BLaER1 treated with 17β-estradiol and CSF1 and Interleukin-3, amounts not matched to agents 10 nM and 100 nM (cell line): Measurements from ENCODE around the gene MORN4.

Experiments
- H3K27ac ChIP-seq, 11 experiments: shearing (Covaris generic); formaldehyde crosslinking; 2 replicates each; pipeline ENCODE4 v1.8.1; 2022
- H3K27me3 ChIP-seq, 11 experiments: shearing (Covaris generic); formaldehyde crosslinking; 2 replicates each; pipeline ENCODE4 v1.8.1; 2022
- H3K36me3 ChIP-seq, 11 experiments: shearing (Covaris generic); formaldehyde crosslinking; 2 replicates each; pipeline ENCODE4 v1.8.1; 2022
- H3K4me1 ChIP-seq, 10 experiments: shearing (Covaris generic); formaldehyde crosslinking; 2 replicates each; pipeline ENCODE4 v1.8.1; 2022
- H3K4me2 ChIP-seq, 11 experiments: shearing (Covaris generic); formaldehyde crosslinking; 2 replicates each; pipeline ENCODE4 v1.8.1; 2022
- H3K4me3 ChIP-seq, 10 experiments: shearing (Covaris generic); formaldehyde crosslinking; 2 replicates each; pipeline ENCODE4 v1.8.1; 2022
- H3K9ac ChIP-seq, 11 experiments: shearing (Covaris generic); formaldehyde crosslinking; 2 replicates each; pipeline ENCODE4 v1.8.1; 2022
- H3K9me3 ChIP-seq, 11 experiments: shearing (Covaris generic); formaldehyde crosslinking; replicated peaks in 1 of 11; 2 replicates each; pipeline ENCODE4 v1.8.1; 2022
- H4K20me1 ChIP-seq, 11 experiments: shearing (Covaris generic); formaldehyde crosslinking; 2 replicates each; pipeline ENCODE4 v1.8.1; 2022
- Cebpa-rat ChIP-seq, 11 experiments: shearing (Covaris generic); IDR thresholded peaks; 2 replicates each; pipeline ENCODE4 v1.8.1; 2022

Gene MORN4

DNA sequence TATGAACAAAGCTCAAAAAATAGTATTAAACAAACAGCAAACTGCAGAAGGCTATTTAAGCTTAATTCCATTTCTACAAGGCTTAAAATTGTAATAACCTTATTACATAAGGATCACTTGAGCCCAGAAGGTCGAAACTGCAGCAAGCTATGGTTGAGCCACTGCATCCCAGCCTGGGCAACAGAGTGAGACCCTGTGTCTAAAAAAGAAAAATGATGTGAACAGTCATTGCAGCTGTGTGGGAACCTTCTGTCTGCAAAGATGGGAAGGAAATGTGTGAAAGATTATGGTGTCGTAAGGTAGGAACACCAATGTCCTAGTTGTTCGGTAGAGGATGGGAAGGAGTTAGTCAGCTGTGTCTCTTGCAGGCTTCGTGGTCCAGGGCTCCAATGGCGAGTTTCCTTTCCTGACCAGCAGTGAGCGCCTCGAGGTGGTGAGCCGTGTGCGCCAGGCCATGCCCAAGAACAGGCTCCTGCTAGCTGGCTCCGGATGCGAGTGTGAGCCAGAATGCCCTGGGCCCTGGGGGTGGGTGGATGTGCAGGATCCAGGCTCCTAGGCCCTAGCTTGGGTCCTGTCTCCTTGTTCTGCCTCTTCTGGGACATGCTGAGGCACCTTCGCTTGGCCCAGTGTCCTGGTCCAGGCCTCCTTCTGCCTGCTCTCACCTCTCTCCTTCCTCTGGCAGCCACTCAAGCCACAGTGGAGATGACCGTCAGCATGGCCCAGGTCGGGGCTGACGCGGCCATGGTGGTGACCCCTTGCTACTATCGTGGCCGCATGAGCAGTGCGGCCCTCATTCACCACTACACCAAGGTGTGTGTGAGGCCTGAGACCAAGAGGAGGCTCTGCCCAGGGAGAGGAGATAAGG, 34.7 kb downstream of the MORN4 start:
- no peak overlapping the region for H3K4me3 ChIP-seq
- peak overlapping the region in 8 of 11 experiments; percentile 8 to 53 (median 39); a peak in 12 of 22 replicates for H3K4me2 ChIP-seq
- H3K9ac ChIP-seq = no peak overlapping the region; a peak in 1 of 22 replicates
- H3K27me3 ChIP-seq = no peaks in the 10 kb centered on the region
- no peaks in the 10 kb centered on the region for H3K9me3 ChIP-seq
- H3K36me3 ChIP-seq = no peaks in the 10 kb centered on the region
- no peaks in the 10 kb centered on the region; a peak in 1 of 22 replicates for H4K20me1 ChIP-seq
- peaks cover 0 to 17% (median 11%) of the 10 kb centered on the region in 10 experiments; a peak in 15 of 20 replicates for H3K4me1 ChIP-seq
- TF ChIP-seq Cebpa-rat (IDR thresholded peaks at IDR 0.05) = peak in 2 of 11 experiments; percentile 15; a peak in 1 of 22 replicates
- peak overlapping the region in 5 of 11 experiments; percentile 8 to 56 (median 43); a peak in 4 of 22 replicates for H3K27ac ChIP-seq

DNA sequence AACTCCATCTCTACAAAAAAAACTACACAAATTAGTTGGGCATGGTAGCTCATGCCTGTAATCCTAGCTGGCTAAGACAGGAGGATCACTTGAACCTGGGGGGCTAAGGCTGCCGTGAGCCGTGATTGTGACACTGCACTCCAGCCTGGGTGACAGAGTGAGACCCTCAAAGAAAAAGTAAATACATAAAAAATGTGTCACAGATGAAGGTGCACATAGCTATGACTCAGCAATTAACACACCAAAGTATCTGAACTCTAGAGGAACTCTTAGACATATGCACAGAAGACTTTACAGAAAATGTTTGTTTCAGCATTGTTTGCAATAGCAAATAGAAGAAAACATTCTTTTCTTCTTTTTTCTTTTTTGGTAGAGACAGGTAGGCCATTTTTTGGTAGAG, 35.5 kb downstream of the MORN4 start:
- H3K9ac ChIP-seq = no peak overlapping the region
- no peak for TF ChIP-seq Cebpa-rat (IDR thresholded peaks at IDR 0.05)
- no peaks in the 10 kb centered on the region for H3K27me3 ChIP-seq
- peaks cover 0 to 17% (median 11%) of the 10 kb centered on the region in 10 experiments; a peak in 15 of 20 replicates for H3K4me1 ChIP-seq
- no peaks in the 10 kb centered on the region; a peak in 1 of 22 replicates for H4K20me1 ChIP-seq
- no peaks in the 10 kb centered on the region for H3K36me3 ChIP-seq
- peak overlapping the region in 1 of 11 experiments; percentile 37; a peak in 1 of 22 replicates for H3K4me2 ChIP-seq
- H3K4me3 ChIP-seq = no peak overlapping the region
- H3K9me3 ChIP-seq = no peaks in the 10 kb centered on the region
- peak overlapping the region in 4 of 11 experiments; percentile 15 to 56 (median 39); a peak in 5 of 22 replicates for H3K27ac ChIP-seq

DNA sequence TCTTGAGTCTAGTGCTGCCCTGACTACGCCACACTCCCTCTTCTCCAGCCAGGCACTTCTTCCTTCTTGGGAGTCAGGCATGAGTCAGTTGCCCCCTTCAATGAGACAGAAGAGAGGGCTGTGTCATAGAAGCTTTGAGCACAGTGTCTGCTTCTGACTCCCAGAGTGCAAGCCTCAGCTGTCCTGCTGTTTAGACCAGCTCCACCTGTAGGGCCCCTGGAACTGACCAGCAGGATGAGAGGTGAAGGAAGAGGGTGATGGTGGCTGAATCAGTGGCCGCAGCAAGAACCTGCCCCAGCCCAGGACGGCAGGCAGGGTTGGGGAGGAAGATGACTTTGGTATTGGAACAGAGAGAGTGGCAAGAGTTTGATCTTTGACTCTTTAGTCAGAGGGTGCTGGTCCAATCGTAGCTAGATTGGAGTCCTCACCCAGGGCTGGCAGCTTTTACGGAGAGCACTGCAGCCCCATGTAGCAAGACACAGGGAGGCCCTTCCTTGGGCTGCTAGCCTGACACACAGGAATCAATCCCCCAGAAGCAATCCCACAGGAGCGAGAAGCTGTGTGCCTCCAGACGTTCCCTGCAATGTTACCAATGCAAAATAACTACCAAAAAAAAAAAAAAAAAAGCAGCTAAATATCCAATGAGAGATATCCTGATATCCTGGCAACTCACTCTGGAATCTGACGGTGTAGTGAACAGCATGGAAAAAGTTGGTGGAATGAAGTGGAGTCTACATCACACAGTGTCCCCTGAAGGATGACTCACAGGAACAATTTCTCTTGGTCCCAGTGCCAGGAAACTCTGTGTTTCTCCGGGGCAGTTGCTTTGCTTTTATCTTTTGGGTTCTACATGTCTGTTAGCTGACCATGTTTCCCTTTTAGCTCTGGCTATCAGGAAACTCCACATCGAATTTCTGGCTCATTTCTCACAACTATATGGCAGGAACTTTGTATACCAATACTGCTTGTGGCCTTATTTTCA, 36.9 kb downstream of the MORN4 start:
- Histone ChIP-seq H3K4me2 (peak overlapping the region in 1 of 11 experiments; percentile 35; a peak in 1 of 22 replicates), H3K27me3 (no peaks in the 10 kb centered on the region), H4K20me1 (no peaks in the 10 kb centered on the region; a peak in 1 of 22 replicates), H3K4me3 (no peak overlapping the region), H3K9ac (no peak overlapping the region), H3K27ac (no peak overlapping the region), H3K4me1 (peaks cover 0 to 17% (median 12%) of the 10 kb centered on the region in 10 experiments; a peak in 15 of 20 replicates), H3K9me3 (no peaks in the 10 kb centered on the region), H3K36me3 (no peaks in the 10 kb centered on the region)
- no peak for TF ChIP-seq Cebpa-rat (IDR thresholded peaks at IDR 0.05)

DNA sequence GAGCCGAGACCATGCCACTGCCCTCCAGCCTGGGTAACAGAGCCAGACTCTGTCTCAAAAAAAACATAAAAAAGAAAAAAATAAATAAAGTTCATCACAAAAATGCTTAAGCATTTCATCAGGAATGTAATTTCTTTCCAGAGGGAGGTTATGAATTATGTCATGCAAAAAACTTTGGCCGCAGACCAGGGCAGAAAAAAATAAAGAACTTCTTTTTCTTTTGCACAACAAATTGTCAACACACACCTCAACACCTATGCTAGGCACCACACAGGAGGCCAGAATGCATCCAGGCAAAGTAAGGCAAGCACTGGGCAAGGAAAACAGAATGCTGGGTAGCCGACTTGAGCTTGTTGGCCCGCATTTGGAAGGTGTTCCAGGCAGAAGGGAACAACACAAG, 39.9 kb downstream of the MORN4 start:
- Histone ChIP-seq H3K36me3 (no peaks in the 10 kb centered on the region), H3K27me3 (no peaks in the 10 kb centered on the region), H4K20me1 (no peaks in the 10 kb centered on the region; a peak in 1 of 22 replicates), H3K9me3 (no peaks in the 10 kb centered on the region), H3K9ac (no peak overlapping the region), H3K4me1 (peaks cover under 1 to 17% (median 6%) of the 10 kb centered on the region in 10 experiments; a peak in 14 of 20 replicates), H3K27ac (no peak overlapping the region), H3K4me3 (no peak overlapping the region), H3K4me2 (no peak overlapping the region)
- TF ChIP-seq Cebpa-rat (IDR thresholded peaks at IDR 0.05) = no peak

DNA sequence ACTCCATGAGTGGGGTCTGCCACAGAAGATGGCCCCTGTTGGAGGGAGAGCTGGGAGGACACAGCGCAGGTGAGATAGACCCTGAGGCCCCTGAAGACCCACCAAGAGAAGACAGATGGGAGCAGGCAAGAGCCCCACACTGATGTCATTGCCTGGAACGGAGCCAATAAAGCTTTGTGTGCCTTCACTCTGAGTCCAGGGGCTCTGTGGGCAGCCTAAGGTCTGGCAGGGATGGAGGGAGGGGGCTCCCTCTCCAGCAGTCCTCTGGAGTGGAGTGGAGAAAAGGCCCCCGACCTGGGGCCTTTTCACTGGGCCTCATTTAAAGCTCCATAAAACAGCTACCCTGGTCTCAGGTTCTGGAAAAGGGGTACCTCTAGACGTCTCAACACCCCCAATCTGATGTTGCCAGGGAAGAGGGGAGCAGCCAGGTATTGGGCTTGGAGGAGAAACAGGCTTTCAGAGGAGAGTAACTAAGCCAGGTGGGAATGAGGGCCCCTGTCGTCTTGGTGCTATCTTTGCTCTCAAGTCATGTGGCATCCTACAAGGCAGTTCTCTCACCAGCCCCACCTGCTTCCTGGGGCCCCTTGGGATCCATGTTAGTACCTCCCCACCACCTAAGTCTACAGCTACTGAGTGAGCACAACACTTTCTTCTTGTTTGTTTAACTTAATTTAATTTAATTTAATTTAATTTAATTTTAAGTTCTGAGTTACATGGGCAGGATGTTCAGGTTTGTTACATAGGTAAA, 42.4 kb downstream of the MORN4 start:
- no peak overlapping the region for H3K27ac ChIP-seq
- H3K36me3 ChIP-seq = no peaks in the 10 kb centered on the region
- H3K9ac ChIP-seq = no peak overlapping the region
- H4K20me1 ChIP-seq = no peaks in the 10 kb centered on the region
- no peaks in the 10 kb centered on the region for H3K27me3 ChIP-seq
- 0 out of 22 replicates have a peak overlapping the region, but pooled peaks of 1 of the 11 experiments have one; percentile 1 for H3K4me2 ChIP-seq
- H3K4me1 ChIP-seq = peaks cover 0 to 12% (median 0%) of the 10 kb centered on the region in 10 experiments; a peak in 3 of 20 replicates
- TF ChIP-seq Cebpa-rat (IDR thresholded peaks at IDR 0.05) = no peak
- no peak overlapping the region for H3K4me3 ChIP-seq
- no peaks in the 10 kb centered on the region for H3K9me3 ChIP-seq

DNA sequence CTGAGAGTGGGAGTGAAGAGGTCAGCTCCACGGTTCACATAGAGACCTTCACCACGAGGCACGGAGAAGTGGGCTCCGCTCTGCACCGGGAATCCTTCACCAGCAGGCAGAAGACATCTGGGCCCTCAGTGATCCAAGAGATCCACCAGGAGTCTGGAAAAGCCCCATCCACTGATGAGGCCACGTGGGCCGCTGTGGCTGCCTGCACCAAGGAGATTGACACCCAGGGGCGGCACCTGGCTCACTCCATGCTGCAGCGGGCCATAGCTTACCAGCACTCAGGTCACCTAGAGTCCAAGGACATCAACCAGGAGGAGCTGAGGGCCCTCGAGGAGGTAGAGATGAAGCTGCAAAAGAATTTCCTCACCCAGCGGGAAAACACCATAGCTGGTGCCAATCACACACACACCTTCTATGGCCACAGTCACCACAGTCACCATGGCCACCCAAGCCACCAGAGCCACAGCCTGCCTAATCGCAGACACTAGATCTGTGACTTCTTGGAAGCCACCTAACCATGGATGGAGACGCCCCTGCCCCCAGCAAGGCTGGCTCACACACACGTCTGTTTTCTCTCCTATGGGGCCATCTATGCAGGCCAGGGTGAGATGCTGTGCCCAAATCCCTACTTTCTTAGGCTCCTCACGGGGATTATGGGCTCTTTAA, 43.1 kb downstream of the MORN4 start:
- H3K4me1 ChIP-seq = peaks cover 0 to 12% (median 0%) of the 10 kb centered on the region in 10 experiments; a peak in 3 of 20 replicates
- TF ChIP-seq Cebpa-rat (IDR thresholded peaks at IDR 0.05) = no peak
- 0 out of 22 replicates have a peak overlapping the region, but pooled peaks of 1 of the 11 experiments have one; percentile 1 for H3K4me2 ChIP-seq
- H4K20me1 ChIP-seq = no peaks in the 10 kb centered on the region
- no peak overlapping the region for H3K27ac ChIP-seq
- no peaks in the 10 kb centered on the region for H3K36me3 ChIP-seq
- no peak overlapping the region for H3K9ac ChIP-seq
- no peaks in the 10 kb centered on the region for H3K9me3 ChIP-seq
- H3K4me3 ChIP-seq = no peak overlapping the region
- no peaks in the 10 kb centered on the region for H3K27me3 ChIP-seq

DNA sequence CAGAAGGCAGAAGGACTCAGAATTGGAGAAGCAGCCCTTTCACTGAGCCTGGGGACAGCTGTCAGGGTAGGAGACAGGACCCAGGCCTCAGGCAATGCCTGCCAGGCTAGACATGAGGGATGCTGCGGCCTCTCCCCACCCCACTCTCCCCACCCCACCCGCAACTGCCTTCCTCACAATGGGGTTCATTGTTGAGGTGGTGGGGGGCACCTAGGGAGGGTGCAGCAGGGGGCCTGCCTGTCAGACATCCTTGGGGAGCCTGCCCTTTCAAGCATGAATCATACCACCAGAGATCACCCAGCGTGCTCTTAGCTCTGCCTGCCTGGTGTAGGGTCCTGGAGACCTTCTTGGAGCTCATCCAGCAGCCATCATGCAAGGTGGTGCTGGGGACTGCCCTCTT, 43.8 kb downstream of the MORN4 start, which contains the start of gene C10orf62:
TSS of gene C10orf62 (plus strand) at position 243 of the 400 bp plus-strand sequence. CDS start 177 bp downstream, outside the sequence.
- H4K20me1 ChIP-seq = no peaks in the 10 kb centered on the region
- no peaks in the 10 kb centered on the region for H3K36me3 ChIP-seq
- no peak within 1 kb of the TSS for H3K9ac ChIP-seq
- no peak for TF ChIP-seq Cebpa-rat (IDR thresholded peaks at IDR 0.05)
- no peak within 1 kb of the TSS for H3K27ac ChIP-seq
- 0 out of 22 replicates have a peak within 1 kb of the TSS, but pooled peaks of 1 of the 11 experiments have one; percentile 1 for H3K4me2 ChIP-seq
- H3K4me3 ChIP-seq = no peak within 1 kb of the TSS
- H3K4me1 ChIP-seq = peaks cover 0 to 12% (median 0%) of the 10 kb centered on the region in 10 experiments; a peak in 3 of 20 replicates
- H3K27me3 ChIP-seq = no peaks in the 10 kb centered on the region
- no peaks in the 10 kb centered on the region for H3K9me3 ChIP-seq
